Measurements from ENCODE around the gene MUC6. TPM values are rescaled to one million over a fixed set of nuclear protein-coding genes. Genes with fewer than 3 reads are reported as not detected.

Gene MUC6
- total RNA-seq, 1 donor from 2014 or later, result not detected

DNA sequence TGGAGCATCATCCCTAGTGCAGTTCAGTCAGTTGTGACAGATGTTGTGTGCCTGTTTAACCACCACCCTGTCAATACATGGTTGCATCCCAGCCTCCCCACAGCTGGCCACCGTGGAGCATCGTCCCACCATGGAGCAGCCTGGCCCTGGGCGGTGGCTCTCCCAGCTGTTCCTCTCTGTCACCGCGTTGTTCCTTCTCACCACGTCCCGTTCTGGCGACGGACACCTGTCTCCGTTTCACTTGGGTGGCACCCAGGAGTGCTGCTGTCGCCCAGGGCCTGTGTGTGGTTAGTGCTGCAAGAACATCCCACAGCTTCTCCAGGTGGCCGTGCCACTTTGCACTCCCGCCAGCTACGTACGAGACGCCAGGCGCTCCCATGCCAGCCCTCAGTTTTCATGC, 26.5 kb downstream of the MUC6 start:
- DNase-seq (ENCODE audit: low read depth), result peak; percentile 38

DNA sequence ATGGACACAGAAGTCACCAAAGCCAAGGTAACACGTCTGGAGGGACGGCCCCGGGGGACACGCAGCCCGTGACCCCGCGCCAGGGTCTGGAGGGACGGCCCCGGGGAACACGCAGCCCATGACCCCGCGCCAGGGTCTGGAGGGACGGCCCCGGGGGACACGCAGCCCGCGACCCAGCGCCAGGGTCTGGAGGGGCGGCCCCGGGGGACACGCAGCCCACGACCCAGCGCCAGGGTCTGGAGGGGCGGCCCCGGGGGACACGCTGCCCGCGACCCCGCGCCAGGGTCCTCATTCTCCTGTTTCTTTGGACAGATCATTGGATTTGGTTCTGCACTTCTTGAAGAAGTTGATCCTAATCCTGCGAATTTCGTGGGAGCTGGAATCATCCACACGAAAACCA, 27.1 kb downstream of the MUC6 start:
- DNase-seq (ENCODE audit: low read depth), result no peak

DNA sequence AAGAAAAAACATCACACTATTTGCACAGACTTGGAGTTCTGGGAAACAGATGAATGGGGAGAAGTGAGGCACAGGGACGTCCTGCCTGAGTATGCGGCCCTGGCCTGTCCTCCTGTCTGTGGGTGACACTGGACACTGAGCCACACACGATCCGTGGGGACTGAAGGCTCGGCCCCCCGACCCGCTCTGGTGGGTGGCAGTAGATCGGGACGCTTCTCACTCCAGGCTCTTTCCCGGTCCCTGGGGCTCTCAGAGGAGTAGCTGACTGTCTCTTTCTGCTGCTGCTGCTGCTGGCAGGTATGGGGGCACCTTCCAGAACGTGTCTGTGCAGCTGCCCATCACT, 27.7 kb downstream of the MUC6 start:
- DNase-seq (ENCODE audit: low read depth), result no peak

DNA sequence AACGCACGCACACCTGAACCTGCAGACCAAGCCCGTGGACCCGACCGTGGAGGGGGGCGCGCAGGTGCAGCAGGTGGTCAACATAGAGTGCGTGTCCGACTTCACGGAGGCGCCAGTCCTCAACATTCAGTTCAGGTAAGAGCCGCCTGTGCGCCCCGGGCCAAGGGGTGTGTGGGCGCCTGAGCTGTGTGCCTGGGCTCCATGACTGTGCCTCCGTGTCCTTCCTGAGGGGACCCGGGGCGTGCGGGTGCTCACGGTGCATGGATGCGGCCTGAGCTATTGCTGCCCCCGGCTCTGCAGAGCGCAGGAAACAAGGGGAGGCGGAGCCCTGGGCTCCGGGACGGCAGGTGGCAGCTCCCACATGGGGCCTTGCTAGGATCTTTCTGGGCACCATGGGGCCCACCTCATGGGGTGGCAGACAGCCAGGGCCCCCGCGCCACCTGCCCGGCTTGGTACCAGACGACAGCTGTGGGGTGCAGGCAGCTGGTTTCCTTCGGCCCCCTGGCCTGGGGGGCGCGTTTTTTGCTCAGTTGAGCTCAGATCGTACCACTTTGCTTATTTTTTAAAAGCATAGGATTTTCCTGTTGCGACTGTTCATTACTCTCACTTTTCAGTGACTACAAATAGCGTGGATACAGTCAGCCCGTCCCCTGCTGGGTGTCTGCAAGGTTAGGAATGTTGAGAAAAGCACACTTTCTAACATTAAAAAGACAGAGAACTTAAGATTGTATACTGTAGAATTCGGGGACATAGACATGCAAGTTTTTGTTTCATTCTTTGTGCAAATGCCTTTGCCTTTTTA, 28.3 kb downstream of the MUC6 start:
- DNase-seq (ENCODE audit: low read depth), result no peak

DNA sequence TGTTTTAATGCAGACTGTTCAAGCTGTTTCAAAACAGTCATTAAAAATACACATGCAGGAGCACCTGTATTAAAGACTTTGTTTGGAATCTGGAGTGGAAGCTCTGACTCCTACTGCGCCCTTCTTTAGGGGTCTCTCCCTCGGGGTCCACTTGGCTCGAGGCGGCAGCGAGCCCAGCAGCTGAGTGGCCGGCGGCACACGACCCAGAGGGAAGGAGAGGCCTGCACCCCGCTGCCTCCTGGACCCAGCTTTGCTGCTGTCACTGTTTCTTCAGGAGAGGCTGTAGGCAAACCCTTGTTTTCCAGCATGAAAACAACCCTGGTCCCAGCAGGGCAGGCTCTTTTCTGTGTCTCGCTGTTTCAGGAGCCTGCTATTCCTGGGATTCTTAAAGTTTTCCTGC, 29.2 kb downstream of the MUC6 start:
- DNase-seq (ENCODE audit: low read depth), result no peak

DNA sequence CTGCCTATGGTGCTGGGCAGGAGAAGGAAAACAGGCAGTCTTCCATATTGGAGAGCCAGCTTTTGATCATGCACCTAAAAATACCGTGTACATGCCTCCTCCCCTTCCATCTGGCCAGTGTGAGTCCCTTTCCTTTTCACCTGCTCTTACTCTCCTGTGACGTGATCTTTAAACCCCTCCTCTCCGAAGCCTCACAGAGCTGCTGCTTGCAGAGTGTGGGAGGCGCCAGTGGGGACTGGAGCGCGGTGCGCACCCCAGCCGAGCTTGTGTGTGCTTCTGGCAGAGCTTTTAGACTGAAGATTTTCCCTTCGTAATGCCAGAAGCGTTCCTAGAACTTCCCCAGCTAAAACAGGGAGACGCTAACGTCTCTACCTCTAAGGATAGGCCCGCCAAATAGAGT, 29.8 kb downstream of the MUC6 start:
- no peak for DNase-seq (ENCODE audit: low read depth)

DNA sequence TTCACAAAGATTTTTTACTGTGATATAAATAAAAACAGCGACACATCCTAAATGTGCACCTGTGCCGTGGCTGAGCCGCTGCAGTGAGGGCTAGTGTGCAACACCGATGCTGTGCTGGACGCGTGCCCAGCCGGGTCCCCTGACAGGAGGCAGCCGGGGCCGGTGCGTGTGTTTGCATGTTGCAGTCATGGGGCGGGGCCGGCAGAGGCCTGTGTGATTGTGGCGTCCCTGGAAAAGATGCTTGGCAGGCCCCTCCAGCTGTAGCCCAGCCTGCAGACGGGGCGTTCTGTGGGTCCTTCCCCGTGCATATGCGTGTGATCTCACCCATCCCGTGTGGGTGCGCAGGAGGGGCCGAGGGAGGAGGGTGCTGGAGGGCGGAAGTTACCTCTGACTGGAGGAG, 30.6 kb downstream of the MUC6 start:
- no peak for DNase-seq (ENCODE audit: low read depth)

DNA sequence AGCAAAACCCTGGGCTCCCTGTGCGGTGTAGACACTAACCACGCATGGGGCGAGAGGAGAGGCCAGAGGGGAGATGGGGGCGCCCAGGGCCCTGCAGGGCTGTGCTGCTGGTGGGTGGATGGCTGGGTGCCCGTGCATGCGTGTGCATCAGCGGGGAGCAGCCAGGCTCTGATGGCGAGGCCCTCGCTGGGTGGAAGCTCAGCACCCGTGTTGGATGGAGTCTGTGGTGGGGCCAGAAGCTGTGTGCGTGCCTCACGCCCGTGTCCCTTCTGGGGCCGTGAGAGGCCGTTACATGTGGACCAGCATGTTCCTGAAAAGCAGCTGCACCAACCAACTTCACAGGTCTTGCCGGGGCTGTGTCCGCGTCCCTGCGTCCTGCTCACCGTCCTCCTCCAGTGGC, 33.4 kb downstream of the MUC6 start:
- DNase-seq (ENCODE audit: low read depth), result no peak

DNA sequence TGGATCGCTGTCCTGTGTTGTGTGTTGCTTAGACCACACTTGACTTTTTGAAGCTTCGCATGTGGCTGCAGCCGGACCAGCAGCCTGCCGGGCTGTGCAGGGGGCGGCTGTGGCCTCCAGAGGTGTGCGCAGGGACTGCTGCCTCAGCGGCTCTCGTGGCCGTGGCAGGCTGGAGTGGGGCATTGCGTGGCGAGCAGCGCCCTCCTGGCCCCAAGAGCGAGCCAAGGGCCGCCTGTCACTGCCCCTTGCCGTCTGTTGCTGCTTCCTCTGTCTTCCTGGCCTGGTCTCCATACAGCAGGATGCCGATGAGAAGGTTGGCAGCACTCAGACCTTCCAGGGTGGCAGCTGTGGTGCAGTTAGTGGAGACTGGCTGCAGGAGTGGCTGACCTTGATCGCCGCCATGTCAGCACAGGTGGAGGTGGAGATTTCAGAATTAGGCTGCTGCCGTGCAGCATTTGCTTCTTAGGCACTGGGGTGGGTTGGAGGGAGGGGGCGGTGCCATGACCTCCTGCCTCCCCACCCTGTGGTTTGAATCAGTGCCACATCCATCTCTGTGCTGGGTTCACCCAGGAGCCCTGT, 34.0 kb downstream of the MUC6 start:
- DNase-seq (ENCODE audit: low read depth), result no peak

DNA sequence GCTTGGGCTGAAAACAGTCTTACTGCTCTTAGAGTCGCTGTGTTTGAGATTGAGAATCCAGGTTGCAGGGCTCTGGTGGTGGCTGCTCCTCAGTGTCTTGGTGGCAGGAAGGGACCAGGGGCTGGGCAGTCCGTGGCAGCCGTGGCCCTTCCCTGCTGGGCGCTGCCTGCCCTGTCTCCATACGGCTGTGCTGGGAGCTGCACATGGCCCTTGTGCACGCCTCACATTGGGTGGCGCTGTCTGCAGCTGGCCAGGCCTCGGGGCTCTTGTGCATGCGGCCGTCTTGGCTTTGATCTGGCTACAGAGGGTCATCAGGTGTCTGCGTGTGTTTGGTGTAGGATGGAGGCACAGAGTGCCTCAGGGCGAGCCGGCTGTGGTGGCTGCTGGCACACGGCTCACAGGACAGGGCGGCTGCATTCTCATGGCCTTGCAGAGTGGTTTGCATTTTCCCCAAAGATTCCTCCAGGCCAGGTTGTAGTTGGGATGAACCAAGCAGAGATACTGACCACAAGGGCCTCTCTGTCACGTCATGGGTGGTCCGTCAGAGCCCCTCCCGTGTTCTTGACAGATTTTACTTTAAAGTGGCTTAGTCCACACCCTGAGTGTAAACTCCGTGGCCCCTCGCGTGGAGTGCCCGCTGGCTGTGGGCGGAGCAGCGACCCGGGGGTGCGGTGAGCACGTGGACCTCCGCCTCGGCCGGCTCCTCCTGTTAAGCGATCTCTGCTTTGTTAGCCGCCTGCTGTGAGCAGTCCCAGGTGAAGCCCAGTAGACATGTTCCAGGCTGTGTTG, 34.7 kb downstream of the MUC6 start:
- DNase-seq (ENCODE audit: low read depth), result no peak

DNA sequence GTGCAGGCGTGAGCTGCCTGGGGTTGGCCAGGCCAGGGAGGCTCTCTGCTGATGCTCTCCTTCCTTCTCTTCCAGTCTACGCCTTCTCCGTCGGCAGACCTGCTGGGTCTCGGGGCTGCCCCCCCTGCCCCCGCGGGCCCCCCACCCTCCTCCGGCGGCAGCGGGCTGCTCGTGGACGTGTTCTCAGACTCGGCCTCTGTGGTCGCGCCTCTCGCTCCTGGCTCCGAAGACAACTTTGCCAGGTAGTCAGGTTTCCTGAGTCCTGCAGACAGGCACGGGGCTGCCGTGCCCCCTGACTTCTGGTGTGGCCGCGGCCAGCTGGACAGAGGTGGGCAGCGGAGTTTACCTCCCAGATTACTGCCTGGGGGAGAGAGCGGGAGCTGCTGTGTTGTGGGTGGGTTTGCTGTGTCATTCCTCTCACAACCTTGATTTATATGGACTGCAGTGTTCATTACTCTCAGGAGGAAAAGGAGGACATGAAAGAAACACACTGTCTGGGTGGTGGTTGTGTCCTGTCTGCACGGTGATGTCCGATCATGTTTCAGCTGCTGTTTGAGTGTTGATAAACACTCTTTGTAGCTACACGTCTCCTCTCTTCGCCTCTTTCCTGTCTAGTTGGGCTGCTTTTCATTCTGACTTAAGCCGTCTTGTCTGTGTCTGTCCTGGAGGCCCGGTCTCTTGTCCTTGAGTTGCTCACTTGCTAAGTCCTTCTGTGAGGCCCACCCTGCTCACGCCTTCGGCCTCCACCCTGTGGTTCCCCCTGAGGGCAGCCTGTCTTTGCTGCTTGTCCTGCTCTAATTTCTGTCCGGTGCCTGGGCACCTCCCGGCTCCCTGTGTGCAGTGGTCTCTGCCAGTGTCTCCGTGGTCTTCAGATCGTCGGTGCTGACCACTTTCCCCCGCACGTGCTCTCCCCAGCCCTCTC, 35.9 kb downstream of the MUC6 start:
- DNase-seq (ENCODE audit: low read depth), result no peak

DNA sequence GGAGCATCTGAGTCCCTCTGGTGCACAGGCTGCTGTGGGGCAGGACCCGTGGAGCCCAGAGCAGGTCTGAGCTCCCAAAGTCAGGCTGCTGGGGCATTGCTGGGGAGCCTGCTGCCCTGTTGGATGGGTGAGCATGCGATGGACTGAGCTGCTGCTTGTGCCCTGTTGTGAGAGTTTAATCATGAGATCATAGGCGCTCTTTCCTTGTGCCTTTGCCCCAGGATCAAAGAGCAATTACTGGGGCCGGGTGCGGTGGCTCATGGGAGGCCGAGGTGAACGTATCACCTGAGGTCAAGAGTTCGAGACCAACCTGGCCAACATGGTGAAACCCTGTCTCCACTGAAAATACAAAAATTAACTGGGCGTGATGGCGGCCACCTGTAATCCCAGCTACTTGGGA, 37.5 kb downstream of the MUC6 start:
- DNase-seq (ENCODE audit: low read depth), result no peak

DNA sequence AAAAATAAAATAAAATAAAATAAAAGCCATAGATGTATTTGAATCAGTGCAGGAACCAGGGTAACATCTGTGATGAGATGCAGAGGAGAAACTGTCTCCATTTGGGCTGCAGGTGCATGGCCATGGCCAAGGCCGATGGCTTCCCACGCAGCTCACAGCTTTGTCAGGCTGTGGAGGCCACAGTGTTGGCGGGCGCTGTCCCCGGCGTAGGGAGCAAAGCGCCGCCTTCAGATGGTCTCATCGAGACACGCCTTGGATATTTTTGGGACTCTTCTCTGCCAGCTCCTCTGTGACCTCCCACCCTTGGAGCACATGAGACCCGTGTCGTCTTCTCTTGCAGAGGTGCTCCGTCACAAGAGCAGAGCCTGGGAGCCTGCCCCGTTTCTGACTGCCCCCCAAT, 38.6 kb downstream of the MUC6 start:
- DNase-seq (ENCODE audit: low read depth), result no peak

DNA sequence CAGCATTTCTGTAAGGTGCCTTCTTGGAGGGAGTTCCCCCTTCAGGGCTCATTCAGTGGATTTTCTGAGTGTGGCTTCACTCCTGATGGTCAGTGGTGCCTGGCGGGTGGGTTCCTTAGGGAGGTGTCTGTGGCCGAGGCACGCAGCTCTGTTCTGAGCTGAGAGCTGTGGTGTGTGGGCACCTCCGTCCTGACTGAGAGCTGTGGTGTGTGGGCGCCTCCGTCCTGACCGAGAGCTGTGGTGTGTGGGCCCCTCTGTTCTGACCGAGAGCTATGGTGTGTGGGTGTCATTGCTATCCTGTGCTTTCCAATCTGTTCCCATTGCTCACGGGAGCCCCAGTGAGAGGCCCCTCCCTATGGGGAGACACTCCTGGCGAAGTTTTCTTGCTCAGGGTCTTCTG, 39.8 kb downstream of the MUC6 start:
- no peak for DNase-seq (ENCODE audit: low read depth)

DNA sequence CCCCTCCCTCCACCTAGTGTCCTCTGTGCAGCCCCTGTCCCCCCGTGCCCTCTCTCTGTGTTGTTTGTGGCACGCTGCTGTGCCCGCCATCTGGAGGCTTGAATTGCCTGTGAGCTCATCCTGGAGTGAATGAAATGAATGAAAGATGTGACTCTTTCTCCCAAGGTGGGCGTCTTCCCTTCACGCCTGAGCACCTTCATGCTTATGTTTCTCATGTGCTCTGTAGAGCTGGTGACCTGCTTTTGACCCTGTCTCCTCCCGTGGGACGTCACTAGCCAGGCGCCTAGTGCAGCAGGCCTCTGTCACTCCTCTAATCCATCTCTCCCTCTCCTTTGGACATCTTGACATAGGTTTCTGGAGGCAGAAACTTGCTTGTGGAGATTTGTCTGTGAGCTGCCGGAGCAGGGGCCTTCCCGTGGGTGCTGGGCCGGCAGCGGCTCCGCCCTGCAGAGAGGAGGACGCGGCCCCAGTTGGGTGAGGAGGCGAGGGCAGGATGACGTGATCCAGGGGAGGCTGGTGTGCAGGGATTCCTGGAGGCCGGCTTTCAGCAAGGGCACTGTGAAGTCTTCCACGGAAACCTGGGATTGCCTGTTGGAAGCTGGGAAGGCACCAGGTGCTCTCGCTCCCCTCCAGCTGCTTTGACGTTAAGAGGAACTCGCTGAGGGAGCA, 40.6 kb downstream of the MUC6 start:
- DNase-seq (ENCODE audit: low read depth), result no peak

DNA sequence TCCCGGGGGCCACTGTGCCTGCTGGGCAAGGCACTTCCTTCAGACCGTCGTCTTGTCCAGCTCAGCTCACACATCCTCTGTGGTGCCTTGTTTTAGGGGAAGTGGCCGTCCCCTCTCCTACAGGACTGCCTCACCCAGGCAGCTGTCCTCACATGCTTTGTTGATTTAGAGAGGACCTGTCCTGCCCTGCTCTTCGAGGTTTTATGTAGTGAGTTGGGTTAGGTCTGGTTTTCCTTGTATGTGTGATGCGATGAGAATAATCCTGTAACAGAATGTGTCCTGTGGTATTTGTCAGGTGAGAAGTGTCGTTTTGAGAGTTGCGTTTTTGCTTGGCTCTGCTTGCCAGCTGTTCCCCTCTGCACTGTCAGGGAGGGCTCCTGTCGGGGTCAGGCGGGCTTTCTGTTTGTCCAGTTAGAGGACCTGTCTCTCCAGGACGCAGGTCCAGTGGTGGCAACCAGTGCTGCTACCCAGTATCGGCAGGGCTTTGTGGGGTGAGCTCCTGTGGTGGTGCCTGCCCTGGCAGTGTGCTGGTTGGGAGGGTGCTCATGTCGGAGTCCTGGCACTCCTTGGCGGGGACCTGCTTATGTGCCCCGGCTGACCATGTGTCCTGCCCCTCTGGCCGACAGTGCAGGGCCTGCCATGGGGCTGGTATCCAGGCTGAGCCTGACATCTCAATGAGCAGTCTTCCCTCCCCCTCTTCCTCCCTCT, 41.3 kb downstream of the MUC6 start:
- peak; percentile 22 for DNase-seq (ENCODE audit: low read depth)

DNA sequence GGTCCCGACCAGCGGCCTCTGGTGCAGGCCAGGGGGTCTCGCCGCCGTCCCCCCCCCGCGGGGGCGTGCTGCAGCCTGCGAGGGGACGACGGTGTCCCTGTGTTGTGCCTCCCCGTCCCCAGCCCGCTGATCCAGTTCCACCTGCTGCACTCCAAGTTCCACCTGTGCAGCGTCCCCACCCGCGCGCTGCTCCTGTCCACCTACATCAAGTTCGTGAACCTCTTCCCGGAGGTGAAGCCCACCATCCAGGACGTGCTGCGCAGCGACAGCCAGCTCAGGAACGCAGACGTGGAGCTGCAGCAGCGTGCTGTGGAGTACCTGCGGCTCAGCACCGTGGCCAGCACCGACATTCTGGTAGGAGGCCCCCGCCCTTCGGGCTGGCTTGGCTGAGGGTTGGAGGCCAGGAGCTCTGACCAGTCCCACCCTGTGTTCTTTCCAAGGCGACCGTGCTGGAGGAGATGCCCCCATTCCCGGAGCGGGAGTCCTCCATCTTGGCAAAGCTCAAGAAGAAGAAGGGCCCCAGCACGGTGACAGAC, 42.8 kb downstream of the MUC6 start:
- DNase-seq (ENCODE audit: low read depth), result no peak

DNA sequence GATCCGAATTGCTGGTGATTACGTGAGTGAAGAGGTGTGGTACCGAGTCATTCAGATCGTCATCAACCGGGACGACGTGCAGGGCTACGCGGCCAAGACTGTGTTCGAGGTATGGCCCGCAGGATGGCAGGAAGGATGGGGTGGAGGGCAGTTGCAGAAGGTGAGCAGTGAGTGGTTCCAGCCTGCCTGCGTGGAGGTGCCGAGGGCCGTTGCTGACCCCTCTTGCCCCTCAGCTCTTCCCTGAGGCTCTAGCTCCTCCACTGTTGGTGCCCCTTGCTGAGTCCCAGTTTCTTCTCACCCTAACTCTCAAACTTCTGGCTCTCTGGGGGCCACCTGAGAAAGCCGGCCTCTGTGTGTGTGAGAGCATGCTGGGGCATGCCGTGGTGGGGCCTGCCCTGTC, 43.9 kb downstream of the MUC6 start:
- no peak for DNase-seq (ENCODE audit: low read depth)

DNA sequence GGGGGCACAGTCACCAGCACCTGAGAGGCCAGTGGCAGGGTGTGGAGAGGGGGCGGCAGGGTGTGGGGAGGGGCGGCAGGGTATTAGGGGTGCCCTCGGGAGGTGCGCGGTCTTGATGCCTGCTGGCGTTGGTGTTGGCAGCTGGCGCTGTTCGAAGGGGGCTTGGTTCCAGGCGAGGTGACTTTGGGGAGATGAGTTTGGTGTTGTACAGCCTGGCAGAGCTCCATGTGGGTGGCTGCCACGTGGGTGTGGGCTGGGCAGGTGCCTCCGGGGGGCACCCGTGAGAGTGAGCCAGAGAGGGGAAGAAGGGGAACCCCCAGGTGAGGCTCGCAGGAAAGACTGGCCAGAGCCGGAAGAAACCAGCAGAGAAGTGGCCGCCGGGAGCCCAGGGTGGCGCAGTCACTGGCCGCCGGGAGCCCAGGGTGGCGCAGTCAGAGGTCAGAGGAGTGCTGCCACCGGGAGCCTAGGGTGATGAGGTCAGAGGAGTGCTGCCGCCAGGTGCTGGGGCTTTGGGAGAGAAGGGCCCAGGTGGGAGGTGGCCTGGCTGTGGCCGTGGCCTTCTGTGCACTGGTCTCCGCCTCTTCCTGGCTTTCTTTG, 44.7 kb downstream of the MUC6 start:
- DNase-seq (ENCODE audit: low read depth), result no peak

DNA sequence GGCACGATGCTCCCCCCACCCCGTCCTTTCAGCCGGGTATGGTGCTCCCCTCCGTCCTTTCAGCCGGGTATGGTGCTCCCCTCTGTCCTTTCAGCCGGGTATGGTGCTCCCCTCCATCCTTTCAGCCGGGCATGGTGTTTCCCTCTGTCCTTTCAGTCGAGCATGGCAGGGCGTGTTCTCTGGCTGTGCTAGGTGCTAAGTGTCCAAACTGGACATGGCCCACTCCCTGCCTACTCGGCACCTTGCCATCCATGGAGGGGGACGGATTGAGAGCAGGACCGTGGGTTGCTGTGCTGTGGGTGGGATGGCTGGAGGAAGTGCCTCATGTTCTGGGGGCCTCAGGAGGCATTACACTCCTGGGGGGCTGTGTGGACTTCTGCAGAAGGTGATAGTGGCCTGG, 45.5 kb downstream of the MUC6 start:
- no peak for DNase-seq (ENCODE audit: low read depth)
